Activated gamma-delta T cell (primary cell): ENCODE results near the gene ACAP1.
"Not testable (repeated sequence)": the region's sequence is repeated elsewhere in the genome, so short reads cannot be mapped to it uniquely, and the experiment has no call there.

Experiments used
- DNase-seq: peaks from one replicate; lab custom pipeline; 2025; lab: John Stamatoyannopoulos, UW

The ACAP1 gene

DNA sequence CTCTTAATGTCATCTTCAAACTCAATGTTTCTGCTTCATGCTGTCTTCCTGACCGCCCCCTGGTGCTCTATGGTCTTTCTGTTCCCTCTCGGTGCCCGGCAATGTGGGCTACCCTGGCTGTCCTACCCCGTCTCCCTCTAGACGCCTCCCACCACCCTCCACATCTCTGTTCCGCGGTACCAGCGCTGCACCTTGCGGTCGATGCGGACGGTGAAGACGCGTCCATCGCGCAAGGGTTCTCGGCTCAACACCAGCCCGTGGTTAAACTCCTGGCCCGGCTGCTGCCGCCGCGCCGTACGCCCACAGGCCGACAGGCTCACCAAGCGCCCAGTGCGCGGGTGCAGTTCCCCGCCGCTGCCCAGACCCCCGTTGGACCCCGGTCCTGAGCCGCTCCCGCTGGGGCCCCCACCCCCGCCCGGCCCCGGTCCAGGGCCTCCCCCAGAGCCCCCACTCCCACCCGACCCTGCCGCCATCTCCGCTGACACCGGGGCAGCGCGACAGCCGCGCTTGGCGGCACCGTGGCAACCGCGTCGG is 7.4 kb upstream of the ACAP1 start, which contains the start of gene NEURL4:
TSS of gene NEURL4 (minus strand) at position 496 of the 534 bp plus-strand sequence. CDS start at position 473, 23 bp downstream.
- no peak for DNase-seq

GRCh38 chr17:7329374-7329996 is 6.8 kb upstream of the ACAP1 start:
- peak; percentile 85 for DNase-seq

- DNase-seq: peak; percentile 61
These were observed 6.2 kb upstream of the ACAP1 start for GRCh38 chr17:7329997-7330637.

DNA sequence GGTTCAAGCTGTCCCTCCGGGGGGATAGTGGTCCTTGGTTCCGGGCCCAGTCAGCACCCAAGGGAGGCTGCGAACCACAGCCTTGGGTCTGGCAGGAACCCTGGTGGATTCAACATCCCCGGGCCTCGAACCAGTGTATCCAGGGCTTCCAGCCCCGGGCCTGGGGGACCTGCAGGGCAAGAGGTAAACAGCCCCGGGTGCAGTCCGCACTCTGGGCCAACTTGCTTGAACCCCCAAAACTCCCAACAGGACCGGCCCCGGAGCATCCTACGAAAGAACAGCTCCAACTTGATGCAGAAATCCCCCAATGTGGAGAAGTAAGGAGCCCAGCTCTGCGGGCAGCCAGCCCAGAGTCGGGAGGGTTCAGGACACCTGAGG is 5.7 kb upstream of the ACAP1 start:
- no peak for DNase-seq

GRCh38 chr17:7332111-7332510 is 4.2 kb upstream of the ACAP1 start:
- DNase-seq: no peak

GRCh38 chr17:7332600-7333069 is 3.7 kb upstream of the ACAP1 start:
- DNase-seq: not testable (repeated sequence)

- DNase-seq: no peak
These were observed 1.3 kb upstream of the ACAP1 start for GRCh38 chr17:7334938-7335538.

GRCh38 chr17:7335765-7336164 is 564 bp upstream of the ACAP1 start:
- DNase-seq: not testable (repeated sequence)

GRCh38 chr17:7337600-7337999 is 1.3 kb downstream of the ACAP1 start:
- DNase-seq: not testable (repeated sequence)

GRCh38 chr17:7340179-7340578 is 3.9 kb downstream of the ACAP1 start:
- DNase-seq: no peak

- DNase-seq: no peak
These were observed 5.5 kb downstream of the ACAP1 start for GRCh38 chr17:7341842-7342241.

- DNase-seq: no peak
These were observed 6.9 kb downstream of the ACAP1 start for GRCh38 chr17:7343250-7343649.

GRCh38 chr17:7346761-7347614 is 10.7 kb downstream of the ACAP1 start:
- no peak for DNase-seq

GRCh38 chr17:7347630-7348477 is 11.5 kb downstream of the ACAP1 start:
- DNase-seq: no peak

- DNase-seq: no peak
These were observed 12.3 kb downstream of the ACAP1 start for GRCh38 chr17:7348478-7349242.

GRCh38 chr17:7351665-7352502 is 15.6 kb downstream of the ACAP1 start, which contains the start of gene KCTD11:
TSS of gene KCTD11 (plus strand) at chr17:7352162.
- DNase-seq: peak; percentile 91

GRCh38 chr17:7352503-7352889 is 16.2 kb downstream of the ACAP1 start:
- DNase-seq: no peak

GRCh38 chr17:7352910-7353635 is 16.7 kb downstream of the ACAP1 start:
- no peak for DNase-seq
